Stomach smooth muscle (tissue), 2 donors: ENCODE results near the gene HDAC2.
A peak's percentile ranks its signal among the peaks of the same experiment; 100 is the strongest.
"Not testable (repeated sequence)": the region's sequence is repeated elsewhere in the genome, so short reads cannot be mapped to it uniquely, and the experiment has no call there.

Source experiments
- H3K27ac ChIP-seq: one replicate; pipeline ENCODE4 v1.7.0; 2013; ENCODE audit warnings: mild to moderate bottlenecking, low read length, inconsistent platforms
- H3K27me3 ChIP-seq, 2 donors: one replicate each; pipeline ENCODE4 v1.7.0; 2013; ENCODE audit warnings: low read length in 2 of 2; ENCODE audit not compliant: insufficient read depth in 2 of 2, control insufficient read depth in 1 of 2
- H3K36me3 ChIP-seq, 2 donors: one replicate each; pipeline ENCODE4 v1.7.0; 2013; ENCODE audit warnings: low read length in 2 of 2; ENCODE audit not compliant: control insufficient read depth in 2 of 2, insufficient read depth in 2 of 2
- H3K4me1 ChIP-seq: one replicate; pipeline ENCODE4 v1.7.0; 2013; ENCODE audit warnings: low read length; ENCODE audit not compliant: control insufficient read depth, insufficient read depth
- H3K4me3 ChIP-seq, 2 donors: one replicate each; pipeline ENCODE4 v1.7.0; 2013; ENCODE audit warnings: low read length in 2 of 2
- H3K9ac ChIP-seq, 2 donors: one replicate each; pipeline ENCODE4 v1.7.0; 2013; ENCODE audit warnings: low read length in 2 of 2, mild to moderate bottlenecking in 1 of 2
- H3K9me3 ChIP-seq, 2 donors: one replicate each; pipeline ENCODE4 v1.7.0; 2013; ENCODE audit warnings: low read length in 2 of 2; ENCODE audit not compliant: control insufficient read depth in 2 of 2
- donor health status: healthy.
- donor health status: Pancreatic carcinoma.

The HDAC2 gene

DNA sequence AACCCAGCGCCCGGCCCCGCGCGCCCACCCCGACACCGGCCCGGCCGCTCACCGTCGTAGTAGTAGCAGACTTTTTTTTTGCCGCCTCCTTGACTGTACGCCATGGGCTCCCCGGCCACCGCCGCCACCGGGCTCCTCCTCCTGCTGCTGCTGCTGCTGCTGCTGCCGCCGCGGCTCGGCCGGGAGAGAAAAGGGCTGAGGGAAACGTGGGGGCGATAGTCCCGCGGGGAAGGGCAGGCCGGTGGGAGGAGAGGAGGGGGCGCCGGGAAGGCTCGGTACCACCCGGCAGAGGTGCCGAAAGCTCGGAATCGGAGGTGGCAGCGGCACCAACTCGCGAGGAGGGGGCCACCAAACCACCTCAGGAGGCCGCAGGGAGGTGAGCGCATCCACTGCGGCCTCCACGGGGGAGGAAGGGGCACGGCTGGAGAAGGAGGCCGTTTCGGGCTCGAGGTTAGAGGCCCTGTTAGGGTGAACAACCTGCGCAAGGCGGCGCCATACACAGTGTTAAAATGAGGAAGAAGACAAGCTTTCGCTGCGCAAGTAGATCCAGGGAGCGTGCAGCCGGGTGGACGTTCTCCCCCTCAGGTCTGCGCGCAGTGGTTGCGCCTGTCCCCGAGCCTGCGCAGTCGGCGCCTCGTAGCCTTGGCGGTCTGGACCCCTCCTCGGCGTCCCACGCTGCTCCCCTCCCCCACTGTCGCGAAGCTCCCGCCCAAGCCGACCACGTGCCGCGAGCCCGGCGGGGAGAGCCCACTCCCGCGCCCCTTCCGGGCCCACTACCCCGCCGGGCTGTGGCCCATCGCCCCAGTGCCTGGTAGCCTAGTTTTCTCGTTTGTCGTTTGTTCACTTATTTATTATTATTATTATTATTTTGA is at the start of gene HDAC2:
Gene HDAC2 (minus strand): TSS at position 344 of the 872 bp plus-strand sequence. CDS start 240 bp downstream, at position 104.
- Histone ChIP-seq H3K9ac (peak within 1 kb of the TSS; percentile 49 to 80), H3K4me3 (peak within 1 kb of the TSS; percentile 57 to 88), H3K9me3 (no peaks in the 10 kb centered on the region), H3K27me3 (no peaks in the 10 kb centered on the region), H3K36me3 (no peaks in the 10 kb centered on the region), H3K27ac (peak within 1 kb of the TSS; percentile 83), H3K4me1 (peaks cover 6% of the 10 kb centered on the region)

DNA sequence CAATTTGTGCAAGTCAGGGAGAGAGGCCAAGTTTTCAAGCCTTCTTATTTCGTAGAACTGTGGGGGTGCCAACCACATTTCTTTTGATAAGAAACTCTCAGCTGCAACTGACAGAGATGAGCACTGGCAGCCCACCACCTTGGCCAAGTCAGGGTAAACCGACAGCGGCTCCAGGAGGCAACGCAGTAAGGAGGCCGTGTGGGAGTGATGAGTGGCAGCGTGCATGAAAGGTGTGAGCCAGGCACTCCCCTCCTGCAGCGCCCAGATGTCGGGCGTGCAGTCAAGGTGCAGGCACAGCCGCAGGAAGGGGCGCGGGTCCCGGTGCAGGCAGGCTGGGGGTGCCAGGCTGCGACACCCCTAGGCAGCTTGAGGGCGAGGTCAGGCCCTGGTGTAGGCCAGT is 49.2 kb upstream of the HDAC2 start:
- no peaks in the 10 kb centered on the region for H3K36me3 ChIP-seq
- no peak overlapping the region for H3K27ac ChIP-seq
- no peaks in the 10 kb centered on the region for H3K27me3 ChIP-seq
- H3K9ac ChIP-seq, result no peak overlapping the region
- no peak overlapping the region for H3K4me3 ChIP-seq
- no peaks in the 10 kb centered on the region for H3K4me1 ChIP-seq
- no peaks in the 10 kb centered on the region for H3K9me3 ChIP-seq

DNA sequence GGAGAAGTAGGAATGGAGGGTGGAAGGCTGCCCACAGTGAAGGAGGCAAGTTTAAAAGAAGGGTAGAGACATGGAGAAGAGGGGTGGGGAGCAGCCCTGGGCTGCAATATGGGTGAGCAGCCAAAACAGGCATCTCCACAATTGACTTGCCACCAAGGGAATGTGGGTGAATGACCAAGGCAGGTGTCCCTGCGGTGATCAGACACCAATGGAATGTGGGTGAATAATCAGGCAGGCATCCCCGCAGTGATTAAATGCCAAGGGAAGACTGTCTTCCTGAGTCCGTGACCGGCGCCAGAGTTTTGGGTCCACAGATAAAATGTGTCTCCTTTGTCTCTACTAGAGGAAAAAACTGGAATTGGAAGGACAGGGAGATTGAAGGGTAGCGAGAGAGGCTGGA is 46.2 kb upstream of the HDAC2 start:
- not testable (repeated sequence) for H3K9ac ChIP-seq, H3K4me1 ChIP-seq, H3K4me3 ChIP-seq, H3K9me3 ChIP-seq, H3K36me3 ChIP-seq, H3K27me3 ChIP-seq, H3K27ac ChIP-seq

DNA sequence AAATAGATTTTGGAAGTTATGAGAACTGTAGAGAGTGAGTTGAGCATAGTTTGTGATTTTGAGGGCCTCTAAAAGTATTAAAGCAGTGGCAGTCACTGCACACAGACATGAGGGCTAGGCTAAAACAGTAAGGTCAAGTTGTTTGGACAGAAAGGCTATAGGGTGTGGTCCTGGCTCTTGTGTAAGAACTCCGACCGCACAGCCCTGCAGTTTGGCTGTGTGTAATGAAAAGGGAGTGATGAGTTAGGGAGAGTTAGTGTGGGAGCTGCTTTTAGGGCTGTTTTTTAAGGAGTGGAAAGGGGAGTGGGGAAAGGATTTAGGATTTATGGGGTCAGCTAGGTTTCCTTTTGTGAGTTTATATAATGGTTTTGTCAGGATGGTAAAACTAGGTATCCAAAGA is 43.2 kb upstream of the HDAC2 start:
- not testable (repeated sequence) for H3K4me3 ChIP-seq, H3K4me1 ChIP-seq, H3K9me3 ChIP-seq, H3K27me3 ChIP-seq, H3K36me3 ChIP-seq, H3K9ac ChIP-seq, H3K27ac ChIP-seq

DNA sequence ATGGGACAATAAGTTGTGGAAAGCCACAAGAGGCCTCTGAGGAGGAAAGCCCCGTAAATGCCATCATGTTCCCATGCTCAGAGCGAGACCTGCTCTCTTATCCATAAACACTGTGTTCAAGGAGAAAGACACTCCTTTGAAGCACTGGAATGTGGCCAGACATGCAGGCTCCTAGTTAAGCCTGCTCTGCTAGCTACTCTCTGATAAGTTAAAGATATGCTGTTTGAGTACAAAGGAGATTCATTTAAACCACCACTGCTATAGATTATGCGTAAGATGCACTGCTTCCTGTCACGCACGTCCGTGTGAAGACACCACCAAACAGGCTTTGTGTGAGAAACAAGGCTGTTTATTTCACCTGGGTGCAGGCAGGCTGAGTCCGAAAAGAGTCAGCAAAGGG is 40.5 kb upstream of the HDAC2 start:
- not testable (repeated sequence) for H3K27ac ChIP-seq, H3K27me3 ChIP-seq, H3K4me3 ChIP-seq, H3K36me3 ChIP-seq, H3K4me1 ChIP-seq, H3K9ac ChIP-seq, H3K9me3 ChIP-seq

DNA sequence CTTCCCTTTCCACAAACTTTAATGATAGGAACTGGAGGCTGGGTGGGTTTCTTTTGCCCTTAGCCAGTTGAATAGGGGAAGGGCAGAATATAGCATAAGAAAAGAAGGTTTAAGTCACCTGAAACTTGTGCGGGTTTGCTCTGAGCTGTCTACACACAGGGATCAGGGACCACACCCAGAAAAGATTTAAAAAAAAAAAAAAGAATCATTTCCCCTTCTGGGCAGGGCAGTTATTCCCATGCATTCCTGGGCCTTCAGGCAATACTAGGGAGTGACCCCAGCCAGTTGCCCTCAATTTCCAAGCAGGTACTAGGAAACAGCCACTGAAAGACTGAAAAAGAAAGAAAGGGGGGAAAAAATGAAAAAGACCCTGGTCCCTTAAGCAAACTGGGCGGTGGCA is 39.6 kb upstream of the HDAC2 start:
- no peaks in the 10 kb centered on the region for H3K4me1 ChIP-seq
- no peaks in the 10 kb centered on the region for H3K27me3 ChIP-seq
- H3K27ac ChIP-seq, result no peak overlapping the region
- H3K4me3 ChIP-seq, result no peak overlapping the region
- H3K9ac ChIP-seq, result no peak overlapping the region
- no peaks in the 10 kb centered on the region for H3K36me3 ChIP-seq
- no peaks in the 10 kb centered on the region for H3K9me3 ChIP-seq

DNA sequence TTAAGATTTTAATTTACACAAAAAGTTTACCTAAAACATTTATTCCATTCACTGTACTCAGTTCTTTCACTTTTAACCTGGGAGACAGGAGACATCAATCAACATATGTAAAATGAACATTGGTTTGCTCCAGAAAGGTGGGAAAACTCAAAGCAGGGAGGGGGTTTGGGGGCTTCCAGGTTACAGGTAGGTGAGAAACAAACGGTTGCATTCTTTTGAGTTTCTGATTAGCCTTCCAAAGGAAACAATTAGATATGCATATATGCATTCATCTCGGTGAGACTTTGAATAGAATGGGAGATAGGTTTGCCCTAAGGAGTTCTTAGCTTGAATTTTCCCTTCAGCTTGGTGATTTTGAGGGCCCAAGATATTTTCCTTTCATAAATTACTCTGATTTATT is 38.2 kb upstream of the HDAC2 start:
- H3K9me3 ChIP-seq, result no peaks in the 10 kb centered on the region

DNA sequence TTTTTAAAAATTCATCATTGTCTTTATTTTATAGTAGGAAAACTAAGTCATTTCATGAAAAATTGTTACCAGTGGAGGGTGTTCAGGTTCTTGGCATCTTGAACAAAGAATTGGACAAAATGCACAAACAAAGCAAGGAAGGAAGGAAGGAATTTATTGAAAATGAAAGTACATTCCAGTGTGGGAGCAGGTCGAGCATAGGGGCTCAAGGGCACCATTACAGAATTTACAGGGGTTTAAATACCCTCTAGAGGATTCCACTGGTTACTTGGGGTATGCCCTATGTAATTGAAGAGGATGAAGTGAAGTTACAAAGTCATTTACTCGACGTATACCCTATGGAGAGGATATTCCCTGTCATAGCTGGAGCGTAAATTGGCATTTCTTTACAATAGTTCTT is 37.4 kb upstream of the HDAC2 start:
- Histone ChIP-seq H3K36me3 (no peaks in the 10 kb centered on the region), H3K9ac (no peak overlapping the region), H3K27me3 (no peaks in the 10 kb centered on the region), H3K9me3 (no peaks in the 10 kb centered on the region), H3K27ac (no peak overlapping the region), H3K4me1 (no peaks in the 10 kb centered on the region), H3K4me3 (no peak overlapping the region)

More for the DNA sequence above, 38.2 kb upstream of the HDAC2 start:
- no peaks in the 10 kb centered on the region for H3K27me3 ChIP-seq
- no peak overlapping the region for H3K27ac ChIP-seq
- H3K4me1 ChIP-seq, result no peaks in the 10 kb centered on the region
- H3K9ac ChIP-seq, result no peak overlapping the region
- no peak overlapping the region for H3K4me3 ChIP-seq
- H3K36me3 ChIP-seq, result no peaks in the 10 kb centered on the region

DNA sequence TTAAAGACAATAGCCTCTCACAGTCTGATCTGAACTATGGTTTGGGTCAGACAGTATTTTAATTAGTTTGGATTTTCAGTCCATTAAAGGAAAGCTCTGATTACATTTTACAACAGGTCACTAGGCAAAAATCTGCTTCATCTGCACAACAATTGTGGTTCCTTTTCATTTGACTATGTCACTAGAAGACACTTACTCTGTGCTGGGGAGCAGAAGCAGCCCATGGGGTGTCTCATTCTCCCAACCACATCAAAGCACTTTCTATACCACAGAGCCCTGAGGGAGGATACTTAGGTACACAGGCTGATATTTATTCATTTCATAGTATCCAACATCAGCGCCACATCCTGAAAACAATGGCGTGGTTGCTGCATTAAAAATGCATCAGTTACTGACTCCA is 36.6 kb upstream of the HDAC2 start:
- Histone ChIP-seq H3K27ac (no peak overlapping the region), H3K9ac (no peak overlapping the region), H3K4me3 (no peak overlapping the region), H3K9me3 (no peaks in the 10 kb centered on the region), H3K36me3 (no peaks in the 10 kb centered on the region), H3K27me3 (no peaks in the 10 kb centered on the region), H3K4me1 (no peaks in the 10 kb centered on the region)

DNA sequence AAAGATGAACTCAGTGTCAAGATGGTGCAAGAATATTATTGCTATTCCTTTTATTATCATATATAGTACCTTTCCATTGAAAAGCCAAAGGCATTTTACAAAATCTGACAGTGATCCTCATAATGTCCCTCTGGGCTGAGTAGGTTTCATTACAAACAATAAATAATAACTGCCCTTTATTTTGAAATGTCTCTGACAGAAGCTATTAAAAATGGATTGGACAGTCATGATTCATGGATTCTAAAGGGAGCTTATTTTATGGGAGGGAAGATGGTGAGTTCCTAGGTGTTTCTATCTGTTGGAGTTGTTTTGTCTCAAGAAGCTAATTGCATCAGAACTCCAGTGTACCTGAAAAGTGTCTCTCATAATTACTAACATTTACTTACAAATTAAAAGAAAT is 30.4 kb upstream of the HDAC2 start:
- Histone ChIP-seq H3K36me3 (no peaks in the 10 kb centered on the region), H3K4me1 (peaks cover 3% of the 10 kb centered on the region), H3K9ac (no peak overlapping the region), H3K4me3 (no peak overlapping the region), H3K27me3 (no peaks in the 10 kb centered on the region), H3K9me3 (no peaks in the 10 kb centered on the region), H3K27ac (no peak overlapping the region)

DNA sequence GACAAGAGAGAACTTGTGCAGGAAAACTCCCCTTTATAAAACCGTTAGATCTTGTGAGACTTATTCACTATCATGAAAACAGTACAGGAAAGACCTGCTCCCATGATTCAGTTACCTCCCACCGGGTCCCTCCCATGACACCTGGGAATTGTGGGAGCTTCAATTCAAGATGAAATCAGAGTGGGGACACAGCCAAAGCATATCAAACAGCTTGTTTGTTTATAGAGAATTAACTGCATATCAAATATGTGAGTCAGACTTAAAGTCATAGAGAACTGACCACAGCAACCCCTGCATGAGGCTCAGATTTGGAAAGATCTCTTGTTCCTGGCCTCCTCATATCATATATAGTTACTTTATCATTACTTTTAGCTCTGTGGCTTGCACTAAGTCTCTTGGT is 29.1 kb upstream of the HDAC2 start:
- Histone ChIP-seq H3K27me3 (no peaks in the 10 kb centered on the region), H3K9me3 (no peaks in the 10 kb centered on the region), H3K4me3 (no peak overlapping the region), H3K36me3 (no peaks in the 10 kb centered on the region), H3K4me1 (peaks cover 12% of the 10 kb centered on the region), H3K27ac (no peak overlapping the region), H3K9ac (no peak overlapping the region)
